ENCODE data around the gene CHRND.

CHRND gene

DNA sequence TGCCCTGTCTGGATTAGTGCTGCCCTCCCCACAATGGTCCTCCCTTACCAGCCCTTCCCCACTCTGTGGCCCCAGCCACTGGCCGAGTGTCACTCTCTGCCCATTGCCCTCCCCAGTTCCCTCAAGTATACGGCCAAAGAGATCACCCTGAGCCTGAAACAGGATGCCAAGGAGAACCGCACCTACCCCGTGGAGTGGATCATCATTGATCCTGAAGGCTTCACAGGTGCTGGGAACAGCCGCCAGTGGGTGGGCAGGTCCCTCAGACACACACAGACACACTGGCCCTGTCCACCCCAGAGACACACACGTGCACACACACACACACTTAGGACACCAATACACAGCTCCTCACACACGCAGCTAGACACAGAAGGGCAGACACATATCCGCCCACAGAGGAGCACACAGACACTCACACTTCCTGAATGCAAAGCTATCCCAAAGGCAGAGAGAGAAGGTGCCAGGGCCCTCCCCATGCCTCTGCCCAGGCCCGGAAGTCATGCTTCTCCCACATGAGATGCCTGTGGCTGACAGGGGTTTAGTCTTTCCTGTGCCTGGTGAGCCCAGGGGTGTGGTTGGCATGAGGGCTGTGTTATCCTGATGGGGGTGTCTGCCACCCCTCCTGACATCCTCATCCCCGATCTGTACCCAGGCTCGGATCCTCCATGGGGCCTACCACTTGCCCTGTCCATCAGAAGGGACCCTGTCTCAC lies 2.9 kb downstream of the CHRND start (continued):
- no peak for TF ChIP-seq PRDM2 (tag by site-specific recombination; IDR thresholded peaks at IDR 0.05; ENCODE audit: borderline replicate concordance)
- TF ChIP-seq ZNF214 (tag by site-specific recombination; IDR thresholded peaks at IDR 0.05; ENCODE audit: borderline replicate concordance): no peak
- TF ChIP-seq ZBTB17 (tag by site-specific recombination; IDR thresholded peaks at IDR 0.05): no peak

DNA sequence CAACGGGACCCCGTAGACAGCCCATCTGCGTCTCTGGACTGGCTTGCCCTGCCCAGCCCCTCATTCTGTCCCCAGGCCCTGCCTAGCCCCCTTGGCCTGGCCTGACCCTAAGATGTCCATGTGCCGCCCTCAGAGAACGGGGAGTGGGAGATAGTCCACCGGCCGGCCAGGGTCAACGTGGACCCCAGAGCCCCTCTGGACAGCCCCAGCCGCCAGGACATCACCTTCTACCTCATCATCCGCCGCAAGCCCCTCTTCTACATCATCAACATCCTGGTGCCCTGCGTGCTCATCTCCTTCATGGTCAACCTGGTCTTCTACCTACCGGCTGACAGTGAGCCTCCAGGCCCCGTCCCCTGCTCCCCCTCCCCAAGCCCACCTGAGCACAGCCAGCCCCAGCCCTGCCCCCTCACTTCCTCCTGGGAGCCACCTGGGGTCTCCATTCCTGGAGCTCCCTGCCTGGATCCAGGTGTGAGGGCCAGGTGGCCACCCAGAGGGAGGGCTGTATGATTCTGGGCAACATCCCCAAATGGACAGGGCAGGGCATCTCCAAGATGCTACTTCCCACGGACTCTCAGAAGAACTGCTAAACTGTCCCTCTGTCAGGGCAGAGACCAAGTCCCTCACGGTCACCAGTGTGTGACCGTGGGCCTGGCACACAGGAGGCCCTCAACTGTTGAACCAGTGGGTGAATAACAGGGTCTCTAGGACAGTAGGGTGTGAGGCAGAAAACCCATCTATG lies 4.0 kb downstream of the CHRND start:
- no peaks in the 10 kb centered on the region for H3K4me1 ChIP-seq (ENCODE audit: control insufficient read depth, insufficient read depth, low read length)
- POLR2A ChIA-PET: no interaction called here
- H3K4me3 ChIP-seq (ENCODE audit: low read depth, low read length): no peak overlapping the region
- no peak overlapping the region for H3K27ac ChIP-seq (ENCODE audit: extremely low read depth, low read depth, low read length)
- CTCF ChIA-PET: no interaction called here
- H3K9me3 ChIP-seq (ENCODE audit: control insufficient read depth, insufficient read depth, low read depth, low read length): no peaks in the 10 kb centered on the region
- TF ChIP-seq ZNF335 (tag by site-specific recombination; conservative IDR thresholded peaks at IDR 0.05): no peak
- TF ChIP-seq AEBP2 (tag by site-specific recombination; IDR thresholded peaks at IDR 0.05; ENCODE audit: borderline replicate concordance): no peak
- no peak for TF ChIP-seq ZFP37 (tag by site-specific recombination; IDR thresholded peaks at IDR 0.05)
- H3K36me3 ChIP-seq (ENCODE audit: control insufficient read depth in 2 of 2, insufficient read depth in 1 of 2, low read length in 2 of 2): no peaks in the 10 kb centered on the region

- ChIA-PET CTCF (interaction anchor here (0.6 kb wide), 1 partner anchor 52 kb away, joined by 3 read pairs; no protein-coding TSS in a partner anchor), POLR2A (no interaction called here)
- H3K27ac ChIP-seq (ENCODE audit: extremely low read depth, low read depth, low read length): no peak overlapping the region
- H3K36me3 ChIP-seq (ENCODE audit: control insufficient read depth in 2 of 2, insufficient read depth in 1 of 2, low read length in 2 of 2): no peaks in the 10 kb centered on the region
- no peak overlapping the region for H3K4me3 ChIP-seq (ENCODE audit: low read depth, low read length)
- no peaks in the 10 kb centered on the region for H3K4me1 ChIP-seq (ENCODE audit: control insufficient read depth, insufficient read depth, low read length)
- H3K9me3 ChIP-seq (ENCODE audit: control insufficient read depth, insufficient read depth, low read depth, low read length): no peaks in the 10 kb centered on the region
- TF ChIP-seq ZNF596 (tag by site-specific recombination; IDR thresholded peaks at IDR 0.05) (no peak), ZNF350 (tag by site-specific recombination; IDR thresholded peaks at IDR 0.05) (no peak), ZNF660 (tag by site-specific recombination; IDR thresholded peaks at IDR 0.05) (peak; percentile 92), ZNF768 (tag by site-specific recombination; IDR thresholded peaks at IDR 0.05) (peak; percentile 54)
Observed at GRCh38 chr2:232530626-232531260, 4.8 kb downstream of the CHRND start.
